ENCODE data around the gene R3HDM1. TPM values are rescaled to one million over a fixed set of nuclear protein-coding genes. Genes with fewer than 3 reads are reported as not detected.
"Not testable (repeated sequence)": the region's sequence is repeated elsewhere in the genome, so short reads cannot be mapped to it uniquely, and the experiment has no call there.

R3HDM1 gene
- total RNA-seq: 32.1 TPM

DNA sequence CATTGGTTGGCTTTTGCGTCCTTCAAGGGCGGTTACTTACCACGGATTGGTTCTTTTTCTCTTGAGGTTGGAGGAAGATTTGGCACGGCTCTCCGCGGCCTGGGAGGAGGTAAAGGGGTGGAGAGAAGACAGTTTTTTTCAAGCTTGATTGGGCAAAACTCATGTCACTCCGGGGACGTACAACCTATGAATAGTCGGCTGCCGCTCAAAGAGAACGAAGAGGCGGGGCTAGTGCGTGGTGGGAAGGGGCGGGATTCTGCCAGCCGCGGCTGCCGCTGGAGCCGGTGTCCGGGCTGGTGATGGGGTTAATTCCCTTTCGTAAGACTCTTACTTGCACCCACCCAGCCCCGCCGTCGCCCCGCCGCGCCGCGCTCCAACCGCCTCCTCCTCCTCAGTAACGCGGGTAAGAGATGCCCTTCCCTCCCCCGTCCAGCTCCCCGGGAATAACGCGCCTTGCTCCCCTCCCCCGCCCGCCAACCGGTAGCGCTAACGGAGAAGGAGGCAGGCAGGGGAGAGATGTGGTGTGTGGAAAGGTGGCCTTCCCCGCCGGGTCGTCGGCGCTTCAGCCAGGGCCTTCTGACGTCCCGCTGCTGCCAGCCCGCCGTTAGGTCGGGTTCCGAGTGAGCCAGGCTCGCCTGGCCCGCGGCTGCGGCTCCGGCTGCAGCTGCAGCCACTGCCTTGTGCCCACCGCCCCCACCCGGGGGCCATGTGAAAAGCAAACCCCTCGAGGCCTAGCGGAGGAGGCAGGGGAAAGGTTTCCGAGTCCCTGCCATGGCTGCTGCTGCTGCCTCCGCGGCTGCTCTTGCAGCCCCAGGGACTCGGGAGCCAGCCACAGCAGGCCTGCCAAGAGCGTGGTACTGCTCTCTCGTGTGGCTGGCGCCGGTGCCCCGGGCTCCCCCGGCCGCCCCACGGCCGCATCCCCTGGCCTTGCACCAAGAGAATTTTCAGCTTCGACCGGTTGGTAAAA lies at the start of gene R3HDM1:
Gene R3HDM1 (plus strand): TSS at position 254 of the 967 bp plus-strand sequence. CDS start 73,362 bp downstream, outside the sequence.
- DNase-seq (ENCODE audit: low spot score): peak; percentile 99

DNA sequence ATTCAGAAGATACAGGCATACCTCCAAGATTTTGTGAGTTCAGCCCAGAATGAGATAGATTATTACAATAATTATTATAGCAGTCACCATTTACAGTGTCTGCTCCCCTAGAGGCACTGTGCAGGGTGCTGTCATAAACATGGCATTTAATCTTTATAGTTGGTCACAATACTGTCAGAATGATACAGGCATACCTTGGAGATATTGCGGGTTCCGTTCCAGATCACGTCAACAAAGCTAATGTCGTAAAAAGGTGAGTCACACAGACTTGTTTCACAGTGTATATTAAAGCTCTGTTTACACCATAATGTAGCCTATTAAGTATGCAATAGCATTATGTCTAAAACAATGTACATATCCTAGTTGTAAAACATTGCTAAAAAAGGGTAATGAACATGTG lies 45.8 kb upstream of the R3HDM1 start:
- no peak for DNase-seq (ENCODE audit: low spot score)

DNA sequence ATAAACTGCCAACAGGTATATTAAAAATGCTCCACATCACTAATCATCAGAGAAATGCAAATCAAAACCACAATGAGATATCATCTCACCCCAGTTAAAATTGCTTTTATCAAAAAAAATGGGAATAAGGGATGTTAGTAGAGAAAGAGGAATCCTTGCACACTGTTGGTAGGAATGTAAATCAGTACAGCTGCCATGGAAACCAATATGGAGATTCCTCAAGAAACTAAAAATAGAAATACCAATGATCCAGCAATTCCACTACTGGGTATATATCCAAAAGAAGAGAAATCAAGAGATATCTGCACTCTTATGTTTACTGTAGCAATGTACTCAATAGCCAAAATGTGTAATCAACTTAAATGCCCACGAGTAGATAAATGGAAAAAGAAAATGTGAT lies 40.9 kb upstream of the R3HDM1 start:
- DNase-seq (ENCODE audit: low spot score): no peak

DNA sequence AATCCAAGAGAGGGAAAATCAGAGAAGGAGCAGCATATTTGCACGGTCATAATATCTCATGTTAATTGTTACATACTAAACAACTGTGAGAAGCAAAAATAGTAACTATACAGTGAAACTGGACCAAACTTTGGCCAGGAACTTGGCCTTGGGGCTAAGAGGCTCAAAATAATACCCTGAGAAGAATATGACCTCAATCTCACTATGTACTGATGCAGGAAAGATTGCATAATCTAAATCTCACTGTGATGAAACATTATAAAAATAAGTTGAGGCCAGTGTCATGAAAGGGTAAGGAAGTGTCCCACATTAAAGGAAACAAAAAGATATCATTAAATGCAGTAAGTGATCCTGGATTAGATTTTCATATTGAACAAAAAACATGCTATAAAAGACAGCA lies 36.8 kb upstream of the R3HDM1 start:
- DNase-seq (ENCODE audit: low spot score): no peak

DNA sequence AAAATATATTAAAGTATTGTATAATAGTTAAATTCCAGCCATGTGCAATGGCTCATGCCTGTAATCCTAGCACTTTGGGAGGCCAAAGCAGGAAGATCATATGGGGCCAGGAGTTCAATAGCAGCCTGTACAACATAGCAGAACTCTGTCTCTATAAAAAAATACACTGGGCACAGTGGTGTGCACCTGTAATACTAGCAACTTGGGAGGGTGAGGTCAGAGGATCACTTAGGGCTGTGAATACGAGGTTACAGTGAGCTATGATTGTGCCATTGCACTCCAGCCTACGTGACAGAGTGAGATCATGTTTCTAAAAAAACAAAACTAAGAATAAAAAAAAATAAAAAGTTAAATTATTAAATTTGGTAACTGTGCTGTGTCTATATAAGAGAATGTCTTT lies 36.4 kb upstream of the R3HDM1 start:
- no peak for DNase-seq (ENCODE audit: low spot score)

DNA sequence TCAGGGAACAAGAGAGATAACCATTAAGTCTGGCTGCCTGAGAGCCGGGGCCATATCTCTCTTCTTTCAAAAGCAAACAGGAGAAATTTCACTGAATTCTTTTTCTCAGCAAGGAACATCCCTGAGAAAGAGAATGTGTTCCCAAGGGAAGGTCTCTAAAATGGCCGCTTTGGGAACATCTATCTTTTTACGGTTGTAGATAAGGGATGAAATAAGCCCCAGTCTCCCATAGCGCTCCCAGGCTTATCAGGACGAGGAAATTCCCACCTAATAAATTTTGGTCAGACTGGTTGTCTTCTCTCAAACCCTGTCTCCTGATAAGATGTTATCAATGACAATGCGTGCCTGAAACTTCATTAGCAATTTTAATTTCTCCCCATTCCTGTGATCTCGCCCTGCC lies 32.7 kb upstream of the R3HDM1 start:
- not testable (repeated sequence) for DNase-seq (ENCODE audit: low spot score)

DNA sequence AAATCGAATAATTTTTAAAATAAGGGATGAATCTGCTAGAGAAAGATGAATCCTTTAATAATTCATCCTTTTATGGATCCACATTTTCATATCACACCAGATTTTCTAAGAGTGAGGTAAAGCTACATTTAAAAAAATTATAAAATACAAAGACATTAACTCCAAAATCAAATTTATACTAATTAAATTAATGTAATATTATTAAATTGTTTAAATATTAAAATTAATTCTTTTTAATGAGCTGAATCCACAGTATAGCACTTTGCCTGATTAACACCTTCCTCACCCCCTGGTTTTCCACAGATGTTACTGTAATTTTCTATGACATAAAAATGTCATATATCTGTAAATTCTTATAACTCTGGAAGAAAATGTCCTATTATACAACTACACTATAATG lies 26.5 kb upstream of the R3HDM1 start:
- no peak for DNase-seq (ENCODE audit: low spot score)

DNA sequence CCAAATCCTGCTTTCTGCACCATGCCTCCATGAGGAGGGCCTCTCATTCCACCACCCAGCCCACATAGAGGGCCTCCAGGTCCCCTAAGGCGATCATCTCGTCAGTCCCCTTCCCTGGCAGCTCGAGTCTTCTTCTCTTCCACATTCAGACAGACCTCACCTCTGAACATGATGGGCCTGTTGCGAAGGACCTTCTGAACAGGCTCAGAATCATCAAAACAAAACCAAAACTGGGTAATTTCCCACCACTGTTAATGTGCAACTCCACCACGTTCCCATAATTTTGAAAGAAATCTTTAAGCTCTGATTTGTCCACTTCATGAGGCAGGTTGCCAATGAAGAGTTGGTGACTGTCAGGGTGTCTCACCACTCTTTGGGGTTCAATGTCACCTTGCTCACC lies 20.7 kb upstream of the R3HDM1 start:
- DNase-seq (ENCODE audit: low spot score): no peak

DNA sequence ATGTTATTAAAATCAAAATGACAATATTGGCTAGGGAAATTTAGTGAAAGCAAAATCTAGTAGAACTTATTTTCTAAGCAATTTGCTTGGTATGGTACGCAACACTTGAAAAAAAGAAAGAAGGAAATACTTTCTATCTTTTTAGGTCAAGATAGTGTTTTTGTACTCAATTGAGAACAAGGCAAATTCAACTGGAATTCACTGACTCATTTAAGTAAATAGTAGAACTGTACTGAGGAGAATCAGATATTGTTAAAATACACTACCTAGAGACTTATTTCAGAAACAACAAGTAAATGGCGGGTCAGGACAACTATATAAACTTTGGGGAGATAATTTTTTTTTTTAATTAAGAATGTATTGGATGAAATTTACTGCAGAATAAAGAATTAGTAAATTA lies 19.2 kb upstream of the R3HDM1 start:
- no peak for DNase-seq (ENCODE audit: low spot score)

DNA sequence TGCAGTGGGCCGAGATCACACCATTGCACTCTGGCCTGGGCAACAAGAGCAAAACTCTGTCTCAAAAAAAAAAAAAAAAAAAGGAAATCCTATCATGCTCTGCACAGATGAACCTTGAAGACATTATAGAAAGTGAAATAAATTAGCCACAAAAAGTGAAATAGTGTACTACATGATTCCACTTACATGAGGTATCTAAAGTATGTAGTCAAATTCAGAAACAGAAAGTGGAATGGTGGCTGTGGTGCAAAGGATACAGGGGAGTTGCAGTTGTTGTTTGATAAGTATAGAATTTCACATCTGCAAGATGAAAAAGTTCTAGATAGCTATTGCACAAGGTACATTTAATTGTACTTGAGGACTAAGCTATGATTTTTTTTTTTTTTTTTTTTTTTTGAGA lies 5.5 kb upstream of the R3HDM1 start:
- DNase-seq (ENCODE audit: low spot score): no peak

DNA sequence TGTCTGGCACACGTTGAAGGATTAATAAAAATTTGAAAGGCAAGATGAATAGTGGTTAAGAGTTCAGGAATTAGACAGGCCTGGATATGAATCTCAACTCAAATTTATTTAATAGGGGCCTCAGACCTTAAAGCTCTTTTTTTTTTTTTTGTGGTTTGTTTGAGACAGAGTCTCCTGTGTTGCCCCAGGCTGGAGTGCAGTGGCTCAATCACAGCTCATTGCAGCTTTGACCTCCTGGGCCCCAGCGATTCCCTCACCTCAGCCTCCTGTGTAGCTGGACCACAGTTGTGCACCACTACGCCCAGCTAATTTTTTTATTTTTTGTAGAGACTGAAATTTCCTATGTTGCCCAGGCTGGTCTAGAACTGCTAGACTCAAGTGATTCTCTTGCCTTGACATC lies 3.3 kb upstream of the R3HDM1 start:
- no peak for DNase-seq (ENCODE audit: low spot score)

DNA sequence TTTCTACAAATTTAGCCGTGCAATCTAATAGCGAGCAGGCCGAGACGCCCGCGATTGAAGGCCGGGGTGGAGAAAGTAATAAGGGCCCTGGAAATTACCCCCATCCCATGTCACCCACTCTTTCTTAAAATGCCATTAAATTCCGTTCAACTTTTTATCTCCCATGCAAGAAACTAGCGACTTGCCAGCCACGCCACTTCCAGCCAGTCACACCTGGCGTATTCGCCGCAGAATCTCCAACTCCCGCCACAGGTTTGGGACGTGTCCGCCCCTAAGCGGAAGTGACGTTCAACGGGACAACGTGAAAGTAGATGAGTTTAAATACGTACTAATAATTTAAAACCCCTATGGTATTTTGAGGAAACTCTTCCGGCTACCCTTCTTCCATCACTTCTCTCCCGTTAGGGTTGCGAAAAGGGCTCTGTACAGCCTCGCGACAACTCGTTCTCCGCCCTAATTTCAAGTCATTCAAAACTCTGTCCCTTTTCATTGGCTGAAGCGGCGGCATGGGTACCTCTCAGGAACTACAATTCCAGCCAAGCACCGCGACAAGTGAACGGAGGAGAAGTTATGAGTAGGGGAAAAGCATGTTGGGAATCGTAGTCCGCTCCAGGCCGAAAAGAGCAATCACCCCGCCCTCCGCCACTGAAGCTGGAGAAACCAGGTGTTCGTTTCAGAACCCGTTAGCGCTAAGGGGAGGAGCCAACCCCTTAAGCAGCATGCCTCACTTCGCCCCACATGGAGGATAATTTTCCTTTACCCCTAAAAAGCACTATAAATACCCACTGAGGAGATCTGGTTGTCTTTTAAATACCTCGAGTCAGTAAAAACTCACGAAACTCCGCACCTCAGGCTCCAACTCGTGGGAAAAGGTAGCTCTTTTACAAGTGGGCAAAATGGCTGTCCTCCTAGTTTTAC lies 712 bp upstream of the R3HDM1 start, which contains the start of gene ZRANB3:
Gene ZRANB3 (minus strand): TSS at position 906 of the 918 bp plus-strand sequence.
- peak; percentile 96 for DNase-seq (ENCODE audit: low spot score)

DNA sequence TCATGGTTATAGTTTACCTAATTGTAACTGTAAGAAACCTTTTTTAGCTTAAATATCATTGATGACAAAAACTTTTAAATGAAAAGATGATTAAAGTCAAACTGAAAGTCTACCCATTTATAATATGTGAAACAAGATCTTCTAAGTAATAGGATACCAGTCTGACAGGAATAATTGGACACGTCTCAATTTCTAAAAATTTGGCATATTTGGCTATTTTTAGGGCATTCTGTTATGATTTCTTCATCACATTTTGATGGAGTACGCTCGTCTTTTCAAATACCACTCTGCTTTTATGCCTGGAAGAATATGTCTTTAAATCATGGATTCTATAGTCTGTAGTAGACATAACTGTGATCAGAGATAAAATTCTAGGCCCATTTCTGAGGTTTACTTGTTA lies 1.3 kb downstream of the R3HDM1 start:
- no peak for DNase-seq (ENCODE audit: low spot score)

DNA sequence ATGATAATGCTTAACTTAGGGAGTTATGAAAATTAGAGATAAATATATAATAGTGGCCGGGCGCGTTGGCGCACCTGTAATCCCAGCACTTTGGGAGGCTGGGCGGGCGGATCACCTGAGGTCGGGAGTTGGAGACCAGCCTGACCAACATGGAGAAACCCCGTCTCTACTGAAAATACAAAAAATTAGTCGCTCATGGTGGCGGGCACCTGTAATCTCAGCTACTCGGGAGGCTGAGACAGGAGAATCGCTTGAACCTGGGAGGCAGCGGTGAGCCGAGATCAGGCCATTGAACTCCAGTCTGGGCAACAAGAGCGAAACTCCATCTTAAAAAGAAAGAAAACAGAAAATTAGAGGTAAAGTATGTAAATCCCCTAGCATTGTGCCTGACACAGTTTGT lies 2.3 kb downstream of the R3HDM1 start:
- DNase-seq (ENCODE audit: low spot score): not testable (repeated sequence)

DNA sequence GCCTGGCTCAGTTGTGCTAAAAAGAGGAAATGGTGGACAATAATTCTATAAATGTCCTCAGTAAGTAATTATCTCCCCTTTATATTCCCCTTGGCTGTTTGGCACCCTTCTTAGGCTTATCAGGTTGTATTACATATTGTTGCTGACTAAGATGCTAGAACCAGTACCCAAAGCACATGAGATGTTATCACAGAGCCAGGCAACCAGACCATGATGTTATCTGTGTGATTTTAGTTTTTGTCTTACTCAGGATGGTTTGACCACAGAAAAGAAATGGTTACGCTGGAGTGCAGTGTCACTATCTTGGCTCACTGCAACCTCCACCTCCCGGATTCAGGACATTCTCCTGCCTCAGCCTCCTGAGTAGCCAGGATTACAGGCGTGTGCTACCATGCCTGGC lies 15.2 kb downstream of the R3HDM1 start:
- DNase-seq (ENCODE audit: low spot score): no peak

DNA sequence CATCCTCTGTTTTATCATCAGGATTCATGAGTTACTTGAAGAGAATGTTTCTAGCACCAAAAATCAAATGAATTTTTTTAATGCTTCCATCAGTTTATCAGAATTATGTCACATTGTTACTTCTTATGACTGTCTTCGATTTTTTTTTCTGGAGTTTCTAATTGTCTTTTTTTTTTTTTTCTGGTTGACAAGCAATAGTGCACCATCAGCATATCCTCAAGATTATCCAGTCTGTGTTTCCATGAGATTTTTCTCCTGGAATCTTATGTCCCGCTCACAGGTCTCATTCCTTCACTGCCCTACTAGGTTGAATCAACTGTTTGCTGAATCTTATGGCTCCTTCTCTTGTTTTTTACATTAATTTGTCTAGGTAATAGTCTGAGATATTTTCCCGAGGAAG lies 16.0 kb downstream of the R3HDM1 start:
- no peak for DNase-seq (ENCODE audit: low spot score)

DNA sequence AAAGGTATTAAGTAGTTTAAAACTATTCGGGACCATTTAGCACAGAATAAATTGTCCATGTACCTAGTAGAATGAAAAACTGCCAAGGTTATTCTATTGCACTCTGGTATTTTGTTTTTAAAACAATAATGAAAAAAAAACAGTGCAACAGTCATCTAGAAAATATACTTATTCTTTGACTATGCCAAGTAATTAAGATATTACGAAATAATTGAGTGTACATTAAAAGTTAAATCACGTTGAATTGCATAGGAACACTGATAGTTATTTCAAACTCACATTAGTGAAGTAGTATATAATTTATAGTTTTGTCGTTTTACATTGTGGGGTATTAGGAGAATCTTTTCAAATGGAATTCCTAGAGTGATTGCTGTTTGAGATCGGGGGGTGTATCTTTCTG lies 20.1 kb downstream of the R3HDM1 start:
- DNase-seq (ENCODE audit: low spot score): no peak

DNA sequence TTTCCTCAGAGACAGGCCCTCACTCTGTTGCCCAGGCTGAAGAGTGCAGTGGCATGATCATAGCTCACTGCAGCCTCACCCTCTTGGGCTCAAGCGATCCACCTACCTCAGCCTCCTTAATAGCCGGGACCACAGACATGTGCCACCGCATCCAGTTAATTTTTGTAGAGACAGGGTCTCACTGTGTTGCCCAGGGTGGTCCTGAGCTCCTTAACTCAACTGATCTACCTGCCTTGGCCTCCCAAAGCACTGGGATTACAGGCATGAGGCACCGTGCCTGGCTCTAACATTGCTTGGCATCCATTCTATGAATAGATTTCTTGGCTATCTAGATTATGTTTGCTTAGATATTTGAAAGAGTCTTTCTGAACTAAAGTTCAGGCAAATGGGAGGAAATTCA lies 21.6 kb downstream of the R3HDM1 start:
- no peak for DNase-seq (ENCODE audit: low spot score)

DNA sequence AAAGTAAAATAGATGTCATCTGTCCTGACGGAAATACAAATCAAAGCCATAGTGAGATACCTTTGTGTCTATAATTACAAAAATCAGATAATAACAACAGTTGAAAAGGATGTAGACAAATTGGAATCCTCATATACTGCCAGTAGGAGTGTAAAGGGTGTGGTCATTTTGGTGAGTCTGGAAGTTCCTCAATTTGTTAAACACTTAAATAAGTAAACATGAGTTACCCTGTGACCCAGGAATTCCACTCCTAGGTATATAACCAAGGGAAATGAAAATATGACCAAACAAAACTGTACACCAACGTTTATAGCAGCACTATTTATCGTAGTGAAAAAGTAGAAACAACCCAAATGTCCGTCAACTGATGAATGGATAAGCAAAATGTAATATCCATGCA lies 24.0 kb downstream of the R3HDM1 start:
- no peak for DNase-seq (ENCODE audit: low spot score)

DNA sequence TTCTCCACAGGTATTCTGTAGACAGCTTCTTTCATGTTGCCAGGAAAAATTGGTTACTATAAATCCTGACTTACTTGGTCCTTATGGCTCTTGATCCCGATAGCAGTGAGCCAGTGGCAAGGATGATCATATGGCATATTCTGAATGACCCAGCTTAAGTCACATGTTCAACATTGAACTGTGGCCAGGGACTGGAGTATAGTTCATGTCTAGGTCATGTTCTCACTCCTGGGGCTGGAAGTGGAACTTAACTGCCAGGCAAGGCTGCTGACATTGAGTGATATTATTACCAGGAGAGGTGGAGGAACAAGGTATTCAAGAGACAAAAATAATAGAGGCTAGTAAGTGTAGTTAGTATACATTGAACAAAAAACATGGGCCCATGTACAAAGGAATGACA lies 26.2 kb downstream of the R3HDM1 start:
- no peak for DNase-seq (ENCODE audit: low spot score)

DNA sequence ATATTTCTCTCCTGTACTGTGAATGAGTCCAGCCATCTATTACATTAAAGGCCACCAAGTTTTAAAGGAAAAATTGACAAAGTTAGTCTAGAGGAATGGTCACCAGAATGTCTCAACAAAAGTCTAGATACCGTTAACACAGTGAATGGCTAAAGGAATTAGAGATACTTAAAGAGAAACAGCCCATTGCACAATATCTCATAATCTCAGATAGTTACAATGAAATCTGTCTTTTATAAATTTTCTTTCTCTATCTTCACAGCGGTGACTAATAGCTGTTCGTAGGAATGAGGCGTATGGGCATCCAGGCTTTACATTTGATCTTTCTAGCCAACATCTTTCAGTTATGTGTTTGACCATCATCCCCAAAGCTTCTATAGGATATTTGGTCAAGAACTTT lies 30.6 kb downstream of the R3HDM1 start:
- DNase-seq (ENCODE audit: low spot score): no peak

DNA sequence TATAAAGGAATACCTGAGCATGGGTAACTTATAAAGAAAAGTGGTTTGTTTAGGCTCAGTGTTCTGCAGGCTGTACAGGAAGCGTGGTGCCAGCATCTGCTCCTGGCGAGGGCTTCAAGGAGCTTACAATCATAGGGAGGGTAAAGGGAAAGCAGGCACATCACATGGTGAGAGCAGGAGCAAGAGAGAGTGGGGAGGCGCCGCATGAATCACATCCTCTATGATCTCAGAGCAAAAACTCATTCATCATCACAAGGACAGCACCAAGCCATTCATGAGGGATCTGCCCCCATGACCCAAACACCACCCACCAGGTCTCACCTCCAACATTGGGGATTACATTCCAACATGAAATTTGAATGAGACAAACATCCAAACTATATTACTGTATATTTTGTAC lies 32.5 kb downstream of the R3HDM1 start:
- DNase-seq (ENCODE audit: low spot score): no peak

DNA sequence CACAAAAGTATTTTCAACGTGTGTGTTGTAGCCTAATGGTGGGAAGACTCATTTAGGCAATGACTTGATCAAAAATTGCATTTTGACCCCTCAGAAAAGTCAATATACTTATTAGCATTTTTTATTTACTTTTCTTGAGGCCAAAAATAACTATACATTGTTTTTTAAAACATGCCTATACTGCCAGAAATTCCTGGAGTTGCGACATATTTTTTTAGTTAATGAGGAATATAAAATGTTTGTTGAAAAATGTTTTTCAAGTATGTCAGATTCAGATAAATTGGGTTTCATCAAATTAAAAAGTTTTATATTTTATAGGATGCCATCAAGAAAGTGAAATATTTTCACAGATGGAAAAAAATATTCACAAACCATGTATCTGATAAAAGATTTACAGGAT lies 39.6 kb downstream of the R3HDM1 start:
- no peak for DNase-seq (ENCODE audit: low spot score)
